Esophagus (tissue), 2 donors: ENCODE results near the gene ACACA. TPM values are rescaled to one million over a fixed set of nuclear protein-coding genes. Genes with fewer than 3 reads are reported as not detected.

Source experiments
- H3K27ac ChIP-seq, 2 donors: one replicate each; pipeline ENCODE4 v1.5.1; 2013; ENCODE audit warnings: low read depth in 2 of 2, mild to moderate bottlenecking in 2 of 2, inconsistent platforms in 1 of 2, low read length in 1 of 2, moderate library complexity in 1 of 2
- H3K27me3 ChIP-seq, 2 donors: one replicate each; pipeline ENCODE4 v1.6.1; 2013; ENCODE audit warnings: low read length in 2 of 2, control low read depth in 1 of 2, mild to moderate bottlenecking in 1 of 2; ENCODE audit not compliant: insufficient read depth in 2 of 2, control insufficient read depth in 1 of 2
- H3K36me3 ChIP-seq, 2 donors: one replicate each; pipeline ENCODE4 v1.6.1; 2013; ENCODE audit warnings: low read length in 1 of 2; ENCODE audit not compliant: control insufficient read depth in 2 of 2, insufficient read depth in 2 of 2
- H3K4me1 ChIP-seq, 2 donors: one replicate each; pipeline ENCODE4 v1.6.1; 2013; ENCODE audit warnings: low read length in 1 of 2; ENCODE audit not compliant: control insufficient read depth in 2 of 2, insufficient read depth in 2 of 2
- H3K4me3 ChIP-seq, 2 donors: one replicate each; pipeline ENCODE4 v1.5.1; 2013; ENCODE audit warnings: low read length in 2 of 2, mild to moderate bottlenecking in 2 of 2, low read depth in 1 of 2, moderate library complexity in 1 of 2
- H3K9me3 ChIP-seq, 2 donors: one replicate each; pipeline ENCODE4 v1.6.1; 2013; ENCODE audit warnings: mild to moderate bottlenecking in 2 of 2, low read depth in 1 of 2, low read length in 1 of 2, moderate library complexity in 1 of 2; ENCODE audit not compliant: control insufficient read depth in 2 of 2, insufficient read depth in 1 of 2
- WGBS, 2 donors: extraction: QIAGEN DNeasy Blood & Tissue Kit; methylation state at CpG; one replicate each; pipeline ENCODE4 v1.1.7; 2013; 5-methylcytosine and 5-hydroxymethylcytosine counted together
- polyA plus RNA-seq, 2 donors: library from polyadenylated mRNA; stranded (reverse); fragments of 200-250 nt; gene quantifications; one replicate each; pipeline ENCODE4 v1.2.3, GENCODE V29; 2013
- donor health status: healthy with polysubstance abuse.
- donor health status: Bipolar disorder and iron deficiency.

The ACACA gene
- polyA plus RNA-seq, 2 donors, result 20.0 to 25.4 TPM

DNA sequence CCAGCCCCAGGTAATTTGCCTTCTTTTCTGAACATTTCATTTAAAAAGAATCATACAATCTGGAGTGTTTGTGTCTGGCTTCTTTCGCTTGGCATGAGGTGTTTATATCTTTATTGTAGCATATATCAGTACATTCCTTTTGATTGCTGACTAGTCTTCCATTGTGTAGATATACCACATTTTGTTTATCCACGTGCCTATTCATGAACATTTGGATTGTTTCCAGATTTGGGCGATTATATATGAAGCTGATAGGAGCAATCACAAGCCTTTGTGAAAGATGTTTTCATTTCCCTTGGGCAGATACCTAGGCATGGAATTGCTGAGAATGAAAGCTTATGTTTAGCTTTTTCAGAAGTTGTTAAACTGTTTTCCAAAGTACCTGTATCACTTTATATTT is 337.5 kb downstream of the ACACA start:
- Histone ChIP-seq H3K4me3 (no peak overlapping the region), H3K36me3 (no peaks in the 10 kb centered on the region), H3K4me1 (peaks cover 0 to 6% of the 10 kb centered on the region in 2 donors), H3K9me3 (no peaks in the 10 kb centered on the region), H3K27ac (no peak overlapping the region), H3K27me3 (no peaks in the 10 kb centered on the region)
- 84 to 88% methylated on average over 3 of the region's 3 CpGs for WGBS, 2 donors

DNA sequence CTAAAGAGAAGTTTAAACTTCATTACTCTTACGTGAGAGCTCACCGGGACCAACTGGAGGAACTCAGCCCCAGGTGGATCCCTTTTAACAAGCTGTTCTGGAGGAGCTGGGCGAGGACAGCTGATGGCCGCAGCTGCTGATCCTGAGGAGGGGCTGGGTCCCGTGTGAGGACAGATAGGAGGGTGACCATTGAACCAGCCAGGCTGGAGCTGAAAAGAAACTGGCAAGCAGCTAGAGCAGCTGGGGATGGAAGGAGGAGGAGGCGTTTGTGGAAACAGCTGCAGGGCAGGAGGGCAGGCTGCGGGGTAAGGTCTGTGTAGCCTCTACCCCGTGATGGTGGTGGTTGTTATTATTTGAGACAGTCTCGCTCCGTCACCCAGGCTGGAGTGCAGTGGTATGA is 338.4 kb downstream of the ACACA start:
- Histone ChIP-seq H3K4me3 (no peak overlapping the region), H3K27ac (no peak overlapping the region), H3K4me1 (peaks cover 0 to 6% of the 10 kb centered on the region in 2 donors), H3K27me3 (no peaks in the 10 kb centered on the region), H3K36me3 (no peaks in the 10 kb centered on the region), H3K9me3 (no peaks in the 10 kb centered on the region)
- WGBS, 2 donors, result 67 to 71% methylated on average over 10 of the region's 10 CpGs

DNA sequence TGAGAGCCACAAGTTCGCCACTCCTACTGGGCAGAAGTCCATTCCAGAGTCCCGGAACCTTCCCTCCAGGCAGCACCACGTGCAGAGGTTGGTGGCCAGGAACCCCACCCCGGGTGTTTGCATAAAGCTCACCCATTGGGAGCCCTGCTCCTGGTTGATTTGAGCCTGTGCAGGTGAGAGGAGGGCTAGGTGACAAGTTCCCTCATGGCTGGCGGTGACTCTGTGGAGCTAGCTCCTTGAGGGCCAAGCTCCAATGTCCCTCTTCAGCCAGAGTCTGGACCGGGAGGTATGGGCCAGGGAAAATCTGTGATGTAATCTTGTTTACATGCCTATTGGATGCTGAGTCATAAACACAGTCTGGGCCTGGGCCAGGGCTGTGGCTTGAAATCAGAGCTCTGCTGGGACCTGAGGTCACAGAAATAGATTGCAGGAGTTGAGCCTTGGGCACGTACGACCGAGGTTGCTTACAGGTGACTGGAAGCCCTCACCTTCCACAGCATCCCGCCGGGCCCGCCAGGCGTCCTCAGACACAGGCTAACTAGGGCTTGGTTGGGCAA is 339.0 kb downstream of the ACACA start:
- Histone ChIP-seq H3K4me1 (peaks cover 0 to 6% of the 10 kb centered on the region in 2 donors), H3K4me3 (no peak overlapping the region), H3K9me3 (no peaks in the 10 kb centered on the region), H3K27ac (no peak overlapping the region), H3K27me3 (no peaks in the 10 kb centered on the region), H3K36me3 (no peaks in the 10 kb centered on the region)
- 44 to 48% methylated on average over 13 of the region's 13 CpGs for WGBS, 2 donors

DNA sequence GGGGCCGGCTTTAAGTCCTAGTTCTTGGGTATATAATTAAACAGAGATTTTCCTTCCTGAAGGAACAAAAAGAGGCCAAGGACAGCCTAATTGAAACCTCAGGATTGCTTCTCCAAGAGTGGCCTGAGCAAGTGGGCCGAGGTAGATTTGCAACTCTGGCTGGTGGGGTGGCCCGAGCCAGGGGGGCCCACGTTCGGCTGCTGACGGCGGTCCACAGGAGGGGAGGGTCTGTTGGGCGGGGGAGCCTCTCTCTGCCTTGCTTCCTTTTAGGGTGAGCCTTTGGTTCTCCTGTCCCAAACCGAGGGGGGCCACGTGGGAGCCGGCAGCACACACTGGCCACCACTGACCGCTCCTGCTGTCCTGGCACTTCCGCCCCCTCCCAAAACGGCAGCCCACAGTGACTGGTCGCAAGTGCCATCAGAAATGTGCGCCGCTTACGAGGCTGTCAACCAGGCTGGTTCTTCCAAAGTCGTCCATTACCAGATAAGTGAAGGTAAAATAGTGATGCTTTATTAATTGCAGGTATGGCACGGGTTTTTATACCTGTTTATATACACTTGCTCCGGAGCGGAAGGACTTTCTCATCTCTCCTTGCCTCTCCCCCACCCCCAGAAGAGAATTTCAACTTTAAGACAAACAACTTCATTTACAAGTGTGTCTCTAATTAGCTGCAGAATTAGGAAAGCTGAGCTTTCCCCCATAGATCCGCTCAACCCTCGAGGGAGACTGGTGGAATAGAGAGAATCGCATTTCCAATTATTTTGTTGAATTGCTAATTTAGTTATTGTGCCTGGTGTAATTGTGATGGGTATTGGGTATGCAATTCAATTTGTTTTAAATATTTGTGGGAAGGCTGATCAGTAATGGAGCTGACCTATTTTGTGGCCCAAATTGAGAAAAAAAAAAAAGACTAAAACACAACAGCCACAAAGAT is 340.0 kb downstream of the ACACA start:
- Histone ChIP-seq H3K9me3 (no peaks in the 10 kb centered on the region), H3K36me3 (no peaks in the 10 kb centered on the region), H3K27me3 (no peaks in the 10 kb centered on the region), H3K4me1 (peaks cover 0 to 6% of the 10 kb centered on the region in 2 donors), H3K4me3 (no peak overlapping the region), H3K27ac (no peak overlapping the region)
- 66 to 69% methylated on average over 25 of the region's 25 CpGs for WGBS, 2 donors

DNA sequence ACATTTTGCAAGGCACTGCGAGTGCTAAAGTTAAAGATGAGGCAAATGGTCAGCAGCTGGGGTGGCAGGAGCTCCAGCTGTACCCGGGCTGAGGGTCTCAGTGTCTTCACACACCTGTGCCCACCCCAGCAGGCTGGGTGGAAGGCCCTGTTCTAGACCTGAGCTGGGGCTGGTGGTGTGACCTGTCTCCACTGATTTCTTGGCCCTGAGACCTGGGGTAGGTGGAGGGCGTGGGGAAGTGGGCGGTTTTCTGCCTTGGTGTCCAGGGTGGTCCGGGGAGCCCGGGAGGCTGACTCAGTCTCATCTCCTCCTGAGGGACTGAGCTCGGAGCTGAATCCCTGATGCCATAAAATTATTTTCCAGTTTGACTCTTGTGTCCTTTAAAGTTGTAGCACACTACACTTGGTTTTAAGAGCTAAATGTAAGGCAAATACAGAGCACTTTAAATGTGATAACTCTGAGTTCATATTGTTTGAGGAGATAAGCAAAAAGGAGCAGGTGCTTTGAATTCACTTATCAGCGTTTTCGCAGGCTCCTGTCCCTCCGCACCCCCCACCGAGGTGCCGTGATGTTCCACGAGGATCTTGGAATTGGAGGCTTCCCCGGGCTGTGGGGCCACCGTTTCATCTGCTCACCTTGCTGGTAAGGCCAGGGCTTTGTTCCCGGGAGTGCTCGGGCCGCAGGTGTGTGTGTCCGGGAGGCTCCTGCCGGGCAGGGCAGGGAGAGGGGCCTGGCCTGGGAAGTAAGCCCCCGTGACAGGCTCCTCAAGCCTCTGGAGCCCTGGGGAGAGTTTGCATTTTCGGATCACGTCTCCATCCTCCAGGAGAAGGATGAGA is 340.9 kb downstream of the ACACA start:
- Histone ChIP-seq H3K4me1 (peaks cover 0 to 6% of the 10 kb centered on the region in 2 donors), H3K27ac (no peak overlapping the region), H3K9me3 (no peaks in the 10 kb centered on the region), H3K27me3 (no peaks in the 10 kb centered on the region), H3K4me3 (no peak overlapping the region), H3K36me3 (no peaks in the 10 kb centered on the region)
- WGBS, 2 donors, result 54 to 65% methylated on average over 23 of the region's 23 CpGs

DNA sequence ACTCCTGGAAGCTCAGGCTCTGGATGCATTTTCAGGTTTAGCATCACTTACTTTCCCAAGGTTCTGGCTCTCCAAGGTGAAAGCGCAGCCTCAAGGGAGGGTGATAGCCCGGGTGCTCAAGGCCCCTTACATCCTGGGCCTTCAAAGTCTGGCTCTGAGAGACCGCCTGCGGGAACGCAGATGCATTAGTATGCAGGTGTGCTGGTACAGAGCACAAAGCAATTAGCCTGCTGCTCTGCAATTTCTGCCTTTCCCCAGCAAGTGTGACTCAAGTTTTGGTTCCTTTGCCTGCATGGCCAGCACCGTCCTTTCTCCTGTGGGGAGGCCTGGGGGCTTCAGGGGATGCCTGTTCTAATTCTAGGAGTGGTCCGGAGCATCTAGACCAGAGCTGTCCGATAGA is 341.7 kb downstream of the ACACA start:
- Histone ChIP-seq H3K27me3 (no peaks in the 10 kb centered on the region), H3K4me1 (peaks cover 0 to 6% of the 10 kb centered on the region in 2 donors), H3K9me3 (no peaks in the 10 kb centered on the region), H3K36me3 (no peaks in the 10 kb centered on the region), H3K4me3 (no peak overlapping the region), H3K27ac (no peak overlapping the region)
- 83 to 89% methylated on average over 8 of the region's 8 CpGs for WGBS, 2 donors

DNA sequence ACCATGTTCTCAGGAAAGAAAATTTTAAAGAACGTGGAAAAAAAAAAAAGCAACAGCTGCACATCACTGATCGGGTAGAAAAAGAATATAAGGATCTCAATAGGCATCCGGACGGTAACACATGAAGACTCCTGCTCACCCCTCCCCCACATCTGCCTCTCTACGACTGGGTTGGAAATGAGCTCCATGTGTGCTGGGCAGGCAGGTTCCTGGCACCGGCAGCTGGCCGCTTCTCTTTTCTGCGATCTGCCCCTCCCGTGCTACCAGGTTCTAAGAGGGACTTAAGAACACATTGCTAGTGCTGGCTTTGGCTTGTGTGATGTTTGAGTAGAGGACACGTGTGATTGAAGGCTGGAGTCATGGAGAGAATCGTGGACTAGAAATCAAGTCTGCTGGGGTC is 342.4 kb downstream of the ACACA start:
- H3K36me3 ChIP-seq, result no peaks in the 10 kb centered on the region
- H3K27ac ChIP-seq, result no peak overlapping the region
- no peaks in the 10 kb centered on the region for H3K9me3 ChIP-seq
- H3K4me1 ChIP-seq, result peaks cover 0 to 6% of the 10 kb centered on the region in 2 donors
- no peak overlapping the region for H3K4me3 ChIP-seq
- H3K27me3 ChIP-seq, result no peaks in the 10 kb centered on the region
- WGBS, 2 donors, result 71 to 72% methylated on average over 11 of the region's 11 CpGs

DNA sequence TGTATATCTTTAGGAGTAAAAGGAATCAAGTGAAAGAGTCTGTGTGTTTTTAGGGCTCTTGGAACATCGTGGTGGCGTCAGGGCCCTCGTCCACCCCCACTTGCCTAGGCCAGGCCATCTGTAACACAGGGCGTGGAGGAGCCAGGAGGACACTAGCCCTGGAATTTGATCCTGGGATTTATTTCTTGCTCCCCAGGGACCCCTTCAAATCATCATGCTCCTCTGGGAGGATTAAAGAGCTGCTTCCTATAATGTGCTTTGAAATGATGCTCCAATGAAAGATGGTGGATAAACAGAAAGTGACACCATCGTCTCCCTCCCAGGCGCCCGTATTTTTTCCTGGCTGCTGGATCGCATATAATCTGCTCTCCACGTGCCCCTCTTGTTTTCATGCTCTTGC is 344.6 kb downstream of the ACACA start:
- no peaks in the 10 kb centered on the region for H3K27me3 ChIP-seq
- no peak overlapping the region for H3K4me3 ChIP-seq
- H3K9me3 ChIP-seq, result no peaks in the 10 kb centered on the region
- WGBS, 2 donors, result 77 to 82% methylated on average over 9 of the region's 9 CpGs
- no peaks in the 10 kb centered on the region for H3K4me1 ChIP-seq
- H3K27ac ChIP-seq, result no peak overlapping the region
- H3K36me3 ChIP-seq, result no peaks in the 10 kb centered on the region

DNA sequence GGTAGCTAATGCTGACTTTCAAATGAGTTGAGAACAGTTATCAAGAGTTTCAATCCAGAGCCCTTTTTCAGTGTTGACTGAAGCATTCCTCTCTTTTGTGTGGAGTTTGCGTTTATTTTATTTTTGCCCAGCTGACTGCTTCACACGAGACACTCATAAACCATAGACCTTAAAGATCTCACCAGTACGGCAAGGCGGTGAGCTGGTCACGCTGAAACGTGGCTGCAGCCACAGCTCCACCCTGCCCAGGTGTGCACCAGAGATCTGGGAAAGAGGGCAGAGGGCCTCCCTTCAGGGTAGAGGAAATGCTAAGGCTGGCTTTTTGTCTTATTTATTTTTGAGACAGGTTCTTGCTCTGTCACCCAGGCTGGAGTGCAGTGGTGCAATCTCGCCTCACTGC is 345.7 kb downstream of the ACACA start:
- H3K9me3 ChIP-seq, result no peaks in the 10 kb centered on the region
- peaks cover 5 to 6% of the 10 kb centered on the region in 2 donors for H3K36me3 ChIP-seq
- 45 to 52% methylated on average over 7 of the region's 7 CpGs for WGBS, 2 donors
- H3K27ac ChIP-seq, result no peak overlapping the region
- H3K27me3 ChIP-seq, result no peaks in the 10 kb centered on the region
- no peaks in the 10 kb centered on the region for H3K4me1 ChIP-seq
- H3K4me3 ChIP-seq, result no peak overlapping the region
